Ramos (cell line): ENCODE results near the gene RUFY1.
"Not testable (repeated sequence)": the region's sequence is repeated elsewhere in the genome, so short reads cannot be mapped to it uniquely, and the experiment has no call there.

Experiments used
- in situ Hi-C: fragments of 300-500 bp; cut with MboI; formaldehyde crosslinking; loops from one replicate; pipeline ENCODE4 v1.14.3; 2022; ENCODE audit warnings: low sequenced_read_pairs; ENCODE audit not compliant: unreplicated experiment

Gene RUFY1

GRCh38 chr5:179550511-179551342, at the start of gene RUFY1:
RUFY1 (plus strand) TSS chr5:179550554; CDS start chr5:179550570, 16 bp downstream.
- in situ Hi-C loops: no loop called here

GRCh38 chr5:179501997-179502396, 48.4 kb upstream of the RUFY1 start:
- in situ Hi-C loops: not testable (repeated sequence)

- in situ Hi-C loops: not testable (repeated sequence)
Measured at GRCh38 chr5:179502420-179502819, 47.9 kb upstream of the RUFY1 start.

GRCh38 chr5:179504191-179504590, 46.2 kb upstream of the RUFY1 start:
- in situ Hi-C loops: no loop called here

- in situ Hi-C loops: no loop called here
Measured at GRCh38 chr5:179504600-179505396, 45.6 kb upstream of the RUFY1 start.

GRCh38 chr5:179505636-179506261, 44.6 kb upstream of the RUFY1 start:
- in situ Hi-C loops: no loop called here

GRCh38 chr5:179509239-179509638, 41.1 kb upstream of the RUFY1 start:
- in situ Hi-C loops: no loop called here

GRCh38 chr5:179509845-179510244, 40.5 kb upstream of the RUFY1 start:
- in situ Hi-C loops: no loop called here

- in situ Hi-C loops: no loop called here
Measured at GRCh38 chr5:179512452-179513000, 37.8 kb upstream of the RUFY1 start.

GRCh38 chr5:179515501-179515900, 34.9 kb upstream of the RUFY1 start:
- in situ Hi-C loops: not testable (repeated sequence)

- in situ Hi-C loops: no loop called here
Measured at GRCh38 chr5:179516221-179516620, 34.1 kb upstream of the RUFY1 start.

- in situ Hi-C loops: not testable (repeated sequence)
Measured at GRCh38 chr5:179517746-179518145, 32.6 kb upstream of the RUFY1 start.

- in situ Hi-C loops: not testable (repeated sequence)
Measured at GRCh38 chr5:179518369-179518768, 32.0 kb upstream of the RUFY1 start.

- in situ Hi-C loops: not testable (repeated sequence)
Measured at GRCh38 chr5:179519416-179520070, 30.8 kb upstream of the RUFY1 start.

- in situ Hi-C loops: not testable (repeated sequence)
Measured at GRCh38 chr5:179522107-179522506, 28.2 kb upstream of the RUFY1 start.

GRCh38 chr5:179526978-179527377, 23.4 kb upstream of the RUFY1 start:
- in situ Hi-C loops: no loop called here

- in situ Hi-C loops: no loop called here
Measured at GRCh38 chr5:179530069-179530998, 20.0 kb upstream of the RUFY1 start.

GRCh38 chr5:179533024-179533423, 17.3 kb upstream of the RUFY1 start:
- in situ Hi-C loops: no loop called here

GRCh38 chr5:179533907-179534306, 16.4 kb upstream of the RUFY1 start:
- in situ Hi-C loops: no loop called here
